Measurements from ENCODE around the gene DDX51. TPM values are rescaled to one million over a fixed set of nuclear protein-coding genes. Genes with fewer than 3 reads are reported as not detected.

Gene DDX51
- total and polyA plus RNA-seq, 2 of the 4 experiments (the other 2 are of a cell fraction), result 3.8 to 14.5 TPM

- H4K5ac ChIP-seq (ENCODE audit: low read depth, low read length), result no peak overlapping the region
Measured at GRCh38 chr12:132131229-132131628, 12.9 kb downstream of the DDX51 start.

More at GRCh38 chr12:132131229-132131628, 12.9 kb downstream of the DDX51 start:
- H4K8ac ChIP-seq (ENCODE audit: low read depth in 2 of 2, low read length in 2 of 2), result no peak overlapping the region
- no peak overlapping the region for H3K23ac ChIP-seq (ENCODE audit: low read depth, low read length)
- H3K9me3 ChIP-seq (ENCODE audit: control insufficient read depth, insufficient read depth, low read length), result peaks cover 2% of the 10 kb centered on the region; the same call in 1 of the 2 replicates
- dilution Hi-C loops (cut with HindIII; ENCODE audit: low sequenced_read_pairs, unreplicated experiment), result no loop called here
- WGBS, 2 experiments (ENCODE audit: extremely low coverage in 2 of 2, insufficient read length in 1 of 2), result no CpG with 5 or more reads among the region's 14 CpGs
- no peak overlapping the region for H3K14ac ChIP-seq (replicated peaks; ENCODE audit: low read depth, low read length)
- H3K27me3 ChIP-seq (ENCODE audit: control insufficient read depth, insufficient read depth, low read length), result no peaks in the 10 kb centered on the region
- no peaks in the 10 kb centered on the region for H3K9me1 ChIP-seq (ENCODE audit: insufficient read depth, low read length)
- H3K4ac ChIP-seq (ENCODE audit: low read depth, low read length), result no peak overlapping the region
- H3K56ac ChIP-seq (ENCODE audit: extremely low read depth, insufficient read depth, low read length), result no peak overlapping the region
- in situ Hi-C loops (cut with MboI; ENCODE audit: low sequenced_read_pairs), result no loop called here
- H3K27ac ChIP-seq (ENCODE audit: insufficient read depth, low read length), result no peak overlapping the region
- H2AK5ac ChIP-seq (ENCODE audit: low read depth, low read length), result no peak overlapping the region
- ChIA-PET CTCF (no interaction called here), POLR2A (ENCODE audit: unreplicated experiment) (no interaction called here)
- no peak overlapping the region for H2BK5ac ChIP-seq (ENCODE audit: low read depth, low read length, poor library complexity, severe bottlenecking)
- H2AK9ac ChIP-seq (replicated peaks; ENCODE audit: low read depth, low read length, poor library complexity), result no peak overlapping the region
- no TSS peak for BruUV-seq (replicated peaks)
- H2AFZ ChIP-seq (replicated peaks; ENCODE audit: low read length, poor library complexity), result no peak overlapping the region
- H4K20me1 ChIP-seq (ENCODE audit: insufficient read depth, low read length), result no peaks in the 10 kb centered on the region
- intact Hi-C loops (cut with micrococcal nuclease), result no loop called here
- H3K79me1 ChIP-seq (ENCODE audit: low read depth in 1 of 2, low read length in 2 of 2), result no peaks in the 10 kb centered on the region
- ATAC-seq (ENCODE audit: low read depth), result no peak
- TF ChIP-seq RAD21 (IDR thresholded peaks at IDR 0.05; ENCODE audit: low read length) (no peak), MAZ (IDR thresholded peaks at IDR 0.05; ENCODE audit: borderline replicate concordance, low read depth, low read length) (no peak), SMC3 (IDR thresholded peaks at IDR 0.05; ENCODE audit: low read depth, low read length) (no peak), MXI1 (IDR thresholded peaks at IDR 0.05; ENCODE audit: borderline replicate concordance, low read depth, low read length) (no peak), CEBPB (IDR thresholded peaks at IDR 0.05; ENCODE audit: low read depth, low read length) (no peak), USF2 (IDR thresholded peaks at IDR 0.05; ENCODE audit: low read depth, low read length) (no peak), FOS (IDR thresholded peaks at IDR 0.05; ENCODE audit: low read depth, low read length) (no peak), RCOR1 (IDR thresholded peaks at IDR 0.05; ENCODE audit: insufficient replicate concordance, low read length) (no peak), POLR2A (IDR thresholded peaks at IDR 0.05; ENCODE audit: low read depth, low read length) (no peak), BHLHE40 (IDR thresholded peaks at IDR 0.05; ENCODE audit: low read depth, low read length) (no peak)
- peaks cover 16% of the 10 kb centered on the region for H3K36me3 ChIP-seq (ENCODE audit: control insufficient read depth, insufficient read depth, low read length)
- no peak for DNase-seq
- no peak overlapping the region for H2BK15ac ChIP-seq (ENCODE audit: low read depth, low read length)
- no peak overlapping the region for H4K91ac ChIP-seq (ENCODE audit: insufficient read depth, low read depth, low read length)
- H3K4me2 ChIP-seq (ENCODE audit: low read depth, low read length), result no peak overlapping the region
- H2BK120ac ChIP-seq (ENCODE audit: low read depth, low read length), result no peak overlapping the region
- H3K9ac ChIP-seq (ENCODE audit: low read depth, low read length), result no peak overlapping the region
- H3K4me1 ChIP-seq (ENCODE audit: control insufficient read depth, insufficient read depth, low read length), result no peaks in the 10 kb centered on the region
- no peak overlapping the region for H2BK20ac ChIP-seq (ENCODE audit: low read depth, low read length)
- no peak overlapping the region for H3K4me3 ChIP-seq (ENCODE audit: insufficient read depth, low read depth, low read length)
- no peak overlapping the region for H3K18ac ChIP-seq (ENCODE audit: low read depth, low read length)
